ENCODE results near the gene SIVA1. TPM values are rescaled to one million over a fixed set of nuclear protein-coding genes. Genes with fewer than 3 reads are reported as not detected.
A peak's percentile ranks its signal among the peaks of the same experiment; 100 is the strongest.

Gene SIVA1
- total and polyA plus RNA-seq, 2 of the 8 experiments (the other 6 are each of a cell fraction or from before 2014, with no cell fraction given): 123 to 589 TPM

GRCh38 chr14:104793703-104793959, 40.7 kb downstream of the SIVA1 start:
- Histone ChIP-seq H2AFZ (ENCODE audit: low read length) (no peak overlapping the region), H3K56ac (replicated peaks; ENCODE audit: insufficient read length, low read depth, low read length) (no peak overlapping the region), H2BK120ac (replicated peaks; ENCODE audit: low read depth, low read length) (no peak overlapping the region), H3K27ac (ENCODE audit: low read depth, low read length) (no peak overlapping the region), H3K23ac (ENCODE audit: insufficient read length) (no peak overlapping the region), H3K4ac (replicated peaks; ENCODE audit: insufficient read length, low read depth, low read length) (no peak overlapping the region), H4K5ac (ENCODE audit: insufficient read length, low read depth, low read length) (no peak overlapping the region), H2BK12ac (ENCODE audit: low read depth, low read length) (0 out of 2 replicates have a peak overlapping the region, but pooled peaks have one; percentile 87), H3K9me3 (ENCODE audit: insufficient read depth in 2 of 2, low read depth in 1 of 2, low read length in 1 of 2) (no peaks in the 10 kb centered on the region), H2BK15ac (ENCODE audit: low read length) (peak overlapping the region; percentile 2; the same call in 1 of the 2 replicates), H3K36me3 (ENCODE audit: control insufficient read depth in 2 of 4, insufficient read depth in 4 of 4, low read length in 3 of 4) (peaks cover 0 to 4% (median 0%) of the 10 kb centered on the region in 4 experiments; a peak in 3 of 8 replicates), H3K27me3 (replicated peaks in 1 of 4; ENCODE audit: control insufficient read depth in 3 of 4, extremely low read depth in 1 of 4, insufficient read depth in 3 of 4, low read length in 3 of 4) (peaks cover 6 to 35% (median 30%) of the 10 kb centered on the region in 4 experiments), H2BK5ac (ENCODE audit: low read depth, low read length) (peak overlapping the region; percentile 22), H4K91ac (replicated peaks; ENCODE audit: insufficient read length, low read length) (no peak overlapping the region), H3K4me2 (ENCODE audit: insufficient read depth in 1 of 2, low read depth in 2 of 2, low read length in 2 of 2) (peak overlapping the region; percentile 88 to 93), H3K79me1 (ENCODE audit: low read depth, low read length) (peaks cover 8% of the 10 kb centered on the region), H4K20me1 (replicated peaks in 1 of 2; ENCODE audit: control insufficient read depth in 1 of 2, insufficient read depth in 2 of 2, low read length in 2 of 2) (peaks cover 23 to 34% of the 10 kb centered on the region in 2 experiments), H4K8ac (ENCODE audit: extremely low read depth, insufficient read depth, low read length) (no peak overlapping the region), H3K4me3 (ENCODE audit: extremely low read depth in 1 of 4, insufficient read depth in 2 of 4, low read depth in 3 of 4, low read length in 4 of 4) (peak overlapping the region in 1 of 4 experiments; percentile 74; a peak in 2 of 8 replicates), H3K4me1 (replicated peaks in 1 of 4; ENCODE audit: control insufficient read depth in 3 of 4, insufficient read depth in 4 of 4, low read length in 3 of 4) (peaks cover 4 to 41% (median 30%) of the 10 kb centered on the region in 4 experiments), H2AK5ac (ENCODE audit: low read depth, low read length) (peak overlapping the region; percentile 11; the same call in 1 of the 2 replicates), H3K18ac (ENCODE audit: extremely low read depth, low read length) (peak overlapping the region; percentile 26), H3K14ac (ENCODE audit: insufficient read length) (no peak overlapping the region), H3K23me2 (ENCODE audit: low read depth, low read length) (peaks cover 13% of the 10 kb centered on the region; the same call in 1 of the 2 replicates), H2BK20ac (ENCODE audit: low read length) (peak overlapping the region; percentile 48; the same call in 1 of the 2 replicates), H3K79me2 (ENCODE audit: control insufficient read depth in 1 of 2, insufficient read depth in 2 of 2, low read length in 2 of 2) (peaks cover 0 to 6% of the 10 kb centered on the region in 2 experiments; a peak in 1 of 4 replicates), H3K9ac (replicated peaks in 1 of 4; ENCODE audit: extremely low read depth in 1 of 4, low read depth in 3 of 4, low read length in 3 of 4) (no peak overlapping the region)
- POLR2A ChIA-PET (ENCODE audit: partially characterized antibody): interaction anchor here (1.0 to 1.7 kb wide), 4 partner anchors 12 to 26 kb away, joined by 3 to 9 read pairs (median 4); no protein-coding TSS in a partner anchor
- 40% methylated on average over 2 of the region's 2 CpGs; no CpG with 5 or more reads in 1 of the 2 experiments for WGBS, 2 experiments (ENCODE audit: extremely low coverage in 1 of 2, insufficient coverage in 1 of 2, insufficient read length in 1 of 2, insufficient replicate concordance in 2 of 2, low coverage in 1 of 2, low lambda C conversion rate in 2 of 2, missing lambda C conversion rate in 1 of 2)
- CTCF ChIA-PET (ENCODE audit: partially characterized antibody): interaction anchor here (0.8 to 11.1 kb wide), 5 partner anchors 18 to 252 kb away, joined by 3 to 110 read pairs (median 3); no protein-coding TSS in a partner anchor
- TF ChIP-seq CHD2 (IDR thresholded peaks at IDR 0.05; ENCODE audit: low read length) (no peak), SP4 (IDR thresholded peaks at IDR 0.05; ENCODE audit: low read length) (no peak), CTCF (IDR thresholded peaks at IDR 0.05; ENCODE audit: control extremely low read depth in 1 of 3, insufficient read depth in 1 of 3, low read depth in 1 of 3, low read length in 3 of 3) (no peak), GTF2F1 (IDR thresholded peaks at IDR 0.05; ENCODE audit: borderline replicate concordance, low read depth, low read length) (no peak), BRCA1 (IDR thresholded peaks at IDR 0.05; ENCODE audit: low read depth, low read length) (no peak), TCF12 (IDR thresholded peaks at IDR 0.05; ENCODE audit: low read depth, low read length) (no peak), CTBP2 (IDR thresholded peaks at IDR 0.05; ENCODE audit: borderline replicate concordance, insufficient read depth, insufficient read length, low read length) (no peak), SRF (IDR thresholded peaks at IDR 0.05; ENCODE audit: low read depth, low read length) (no peak), TEAD4 (IDR thresholded peaks at IDR 0.05; ENCODE audit: low read depth, low read length) (no peak)
- FAIRE-seq (no peak), DNase-seq (ENCODE audit: low read depth in 1 of 2, low spot score in 2 of 2) (no peak)
